ENCODE measurements around the gene WIF1.

DNA sequence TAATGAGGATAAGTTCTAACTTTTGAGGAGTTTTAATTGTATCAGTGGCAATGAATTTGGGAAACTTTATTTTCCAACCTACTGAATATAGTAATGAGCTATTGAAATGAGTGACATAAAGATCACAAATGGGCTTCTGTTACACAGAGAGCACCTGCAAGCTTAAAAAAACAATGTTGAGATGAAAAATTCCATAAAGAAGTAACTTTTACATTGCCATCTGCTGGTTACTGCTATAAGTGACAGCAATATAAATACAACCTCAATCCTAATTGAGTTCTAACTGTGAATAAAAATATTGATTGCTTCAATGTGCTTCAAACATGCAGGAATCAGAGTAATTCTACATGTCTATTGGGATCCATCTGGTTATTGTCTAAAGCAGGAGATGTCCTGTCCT, 14.2 kb downstream of the WIF1 start:
- TF ChIP-seq, protein P1, sequence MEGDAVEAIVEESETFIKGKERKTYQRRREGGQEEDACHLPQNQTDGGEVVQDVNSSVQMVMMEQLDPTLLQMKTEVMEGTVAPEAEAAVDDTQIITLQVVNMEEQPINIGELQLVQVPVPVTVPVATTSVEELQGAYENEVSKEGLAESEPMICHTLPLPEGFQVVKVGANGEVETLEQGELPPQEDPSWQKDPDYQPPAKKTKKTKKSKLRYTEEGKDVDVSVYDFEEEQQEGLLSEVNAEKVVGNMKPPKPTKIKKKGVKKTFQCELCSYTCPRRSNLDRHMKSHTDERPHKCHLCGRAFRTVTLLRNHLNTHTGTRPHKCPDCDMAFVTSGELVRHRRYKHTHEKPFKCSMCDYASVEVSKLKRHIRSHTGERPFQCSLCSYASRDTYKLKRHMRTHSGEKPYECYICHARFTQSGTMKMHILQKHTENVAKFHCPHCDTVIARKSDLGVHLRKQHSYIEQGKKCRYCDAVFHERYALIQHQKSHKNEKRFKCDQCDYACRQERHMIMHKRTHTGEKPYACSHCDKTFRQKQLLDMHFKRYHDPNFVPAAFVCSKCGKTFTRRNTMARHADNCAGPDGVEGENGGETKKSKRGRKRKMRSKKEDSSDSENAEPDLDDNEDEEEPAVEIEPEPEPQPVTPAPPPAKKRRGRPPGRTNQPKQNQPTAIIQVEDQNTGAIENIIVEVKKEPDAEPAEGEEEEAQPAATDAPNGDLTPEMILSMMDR (IDR thresholded peaks at IDR 0.05): no peak
- TF ChIP-seq POLR2A (IDR thresholded peaks at IDR 0.05) (no peak), POLR2AphosphoS5 (IDR thresholded peaks at IDR 0.05; ENCODE audit: insufficient read depth in 1 of 2, low read depth in 1 of 2) (no peak)
